ENCODE results near the gene BACH2.

Gene BACH2

DNA sequence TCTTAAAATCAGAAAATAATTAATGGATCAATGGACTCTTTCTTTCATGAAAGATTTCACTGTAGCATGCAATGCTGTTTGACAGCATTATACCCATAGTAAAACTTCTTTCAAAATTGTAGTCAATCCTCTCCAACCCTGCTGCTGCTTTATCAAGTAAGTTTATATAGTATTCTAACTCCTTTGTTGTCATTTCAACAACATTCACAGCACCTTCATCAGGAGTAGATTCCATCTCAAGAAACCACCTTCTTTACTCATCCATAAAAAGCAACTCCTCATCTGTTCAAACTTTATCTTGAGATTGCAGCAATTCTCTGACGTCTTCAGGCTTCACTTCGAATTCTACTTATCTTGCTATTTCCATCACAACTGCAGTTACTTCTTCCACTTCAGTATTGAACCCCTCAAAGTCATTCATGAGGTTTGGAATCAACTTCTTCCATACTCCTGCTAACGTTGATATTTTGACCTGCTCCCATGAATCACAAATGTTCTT is 26.4 kb upstream of the BACH2 start:
- Histone ChIP-seq H3K27me3 (ENCODE audit: control insufficient read depth, low read length) (no peaks in the 10 kb centered on the region), H3K4me2 (ENCODE audit: low read length) (no peak overlapping the region), H3K4me1 (ENCODE audit: control insufficient read depth, low read length) (peaks cover 73% of the 10 kb centered on the region), H3K9me3 (ENCODE audit: control insufficient read depth, insufficient read depth, low read length) (no peaks in the 10 kb centered on the region), H3K4me3 (ENCODE audit: low read length) (no peak overlapping the region), H3K36me3 (ENCODE audit: control insufficient read depth, low read length) (peaks cover 94% of the 10 kb centered on the region), H3K79me2 (ENCODE audit: control insufficient read depth, low read length) (peaks cover 68% of the 10 kb centered on the region), H4K20me1 (ENCODE audit: control insufficient read depth, insufficient read depth, low read depth, low read length) (no peaks in the 10 kb centered on the region), H3F3A (ENCODE audit: control insufficient read depth, insufficient read depth) (peaks cover 6% of the 10 kb centered on the region; the same call in 1 of the 2 replicates), H3K27ac (ENCODE audit: low read depth, low read length) (no peak overlapping the region), H3K9me2 (replicated peaks; ENCODE audit: control insufficient read depth, low read length) (no peaks in the 10 kb centered on the region)
- TF ChIP-seq EZH2phosphoT487 (IDR thresholded peaks at IDR 0.05; ENCODE audit: borderline replicate concordance, low read length) = no peak
- TF ChIP-seq, protein P1, sequence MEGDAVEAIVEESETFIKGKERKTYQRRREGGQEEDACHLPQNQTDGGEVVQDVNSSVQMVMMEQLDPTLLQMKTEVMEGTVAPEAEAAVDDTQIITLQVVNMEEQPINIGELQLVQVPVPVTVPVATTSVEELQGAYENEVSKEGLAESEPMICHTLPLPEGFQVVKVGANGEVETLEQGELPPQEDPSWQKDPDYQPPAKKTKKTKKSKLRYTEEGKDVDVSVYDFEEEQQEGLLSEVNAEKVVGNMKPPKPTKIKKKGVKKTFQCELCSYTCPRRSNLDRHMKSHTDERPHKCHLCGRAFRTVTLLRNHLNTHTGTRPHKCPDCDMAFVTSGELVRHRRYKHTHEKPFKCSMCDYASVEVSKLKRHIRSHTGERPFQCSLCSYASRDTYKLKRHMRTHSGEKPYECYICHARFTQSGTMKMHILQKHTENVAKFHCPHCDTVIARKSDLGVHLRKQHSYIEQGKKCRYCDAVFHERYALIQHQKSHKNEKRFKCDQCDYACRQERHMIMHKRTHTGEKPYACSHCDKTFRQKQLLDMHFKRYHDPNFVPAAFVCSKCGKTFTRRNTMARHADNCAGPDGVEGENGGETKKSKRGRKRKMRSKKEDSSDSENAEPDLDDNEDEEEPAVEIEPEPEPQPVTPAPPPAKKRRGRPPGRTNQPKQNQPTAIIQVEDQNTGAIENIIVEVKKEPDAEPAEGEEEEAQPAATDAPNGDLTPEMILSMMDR (IDR thresholded peaks at IDR 0.05; ENCODE audit: low read depth, low read length, poor library complexity, severe bottlenecking) = no peak

DNA sequence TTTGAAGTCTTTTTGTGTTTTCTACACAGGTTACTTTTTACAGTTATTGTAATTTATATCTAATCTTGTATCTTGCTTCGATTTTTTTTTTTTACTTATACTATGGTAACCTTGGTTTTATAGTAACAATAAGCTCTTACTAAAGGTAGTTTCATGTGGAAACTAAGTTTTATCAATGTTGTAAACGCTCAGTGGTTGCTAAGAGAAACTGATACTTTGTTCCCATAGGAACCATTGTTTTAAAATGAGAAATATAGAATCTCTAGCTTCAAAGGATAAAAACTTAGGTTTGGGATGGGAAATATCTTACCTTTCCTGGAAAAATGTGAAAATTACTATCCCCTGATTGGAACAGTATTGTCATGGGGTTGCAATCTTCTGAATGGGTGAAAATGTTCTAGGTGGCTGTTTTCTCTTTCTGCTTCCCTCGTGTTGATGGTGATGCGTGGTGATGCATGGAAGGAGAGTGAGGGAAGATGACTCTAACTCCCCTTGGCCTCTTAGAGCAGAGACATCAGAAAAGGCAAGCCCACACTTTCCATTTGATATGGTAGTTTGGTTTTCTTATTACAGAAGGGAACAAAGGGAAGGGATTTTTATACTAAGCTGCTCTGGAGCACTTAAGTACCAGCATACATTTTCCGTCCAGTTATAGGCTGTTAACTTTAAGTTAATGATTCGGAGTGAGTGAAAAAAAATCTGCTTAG is 23.5 kb upstream of the BACH2 start:
- Histone ChIP-seq H4K20me1 (ENCODE audit: control insufficient read depth, insufficient read depth, low read depth, low read length) (no peaks in the 10 kb centered on the region), H3K9me2 (replicated peaks; ENCODE audit: control insufficient read depth, low read length) (no peaks in the 10 kb centered on the region), H3K4me1 (ENCODE audit: control insufficient read depth, low read length) (peaks cover 74% of the 10 kb centered on the region), H3K36me3 (ENCODE audit: control insufficient read depth, low read length) (peaks cover 89% of the 10 kb centered on the region), H3K79me2 (ENCODE audit: control insufficient read depth, low read length) (peaks cover 66% of the 10 kb centered on the region), H3K27ac (ENCODE audit: low read depth, low read length) (peak overlapping the region; percentile 99), H3K9me3 (ENCODE audit: control insufficient read depth, insufficient read depth, low read length) (no peaks in the 10 kb centered on the region), H3K4me2 (ENCODE audit: low read length) (peak overlapping the region; percentile 50), H3K27me3 (ENCODE audit: control insufficient read depth, low read length) (no peaks in the 10 kb centered on the region), H3F3A (ENCODE audit: control insufficient read depth, insufficient read depth) (peaks cover 22% of the 10 kb centered on the region), H3K4me3 (ENCODE audit: low read length) (peak overlapping the region; percentile 19)
- TF ChIP-seq, protein P1 (IDR thresholded peaks at IDR 0.05; ENCODE audit: low read depth, low read length, poor library complexity, severe bottlenecking) = no peak

DNA sequence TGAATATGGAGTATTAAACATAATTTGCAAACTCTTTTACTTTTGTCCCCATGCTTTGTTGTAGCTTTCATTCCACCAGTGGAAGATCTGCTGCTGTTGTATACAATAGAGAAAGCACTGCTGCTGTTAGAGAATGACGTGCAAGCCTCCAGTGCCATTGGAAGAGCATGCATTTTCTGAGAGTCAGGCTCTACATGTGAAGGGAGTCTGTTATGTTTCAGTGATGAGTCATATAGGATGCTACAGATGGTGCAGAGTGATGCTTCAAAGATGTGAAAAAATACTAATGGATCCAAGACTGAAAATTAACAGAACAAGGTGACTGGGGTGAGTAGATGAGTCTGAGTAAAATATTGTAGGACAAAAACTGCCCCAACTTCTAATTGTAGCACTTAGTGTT is 22.4 kb upstream of the BACH2 start:
- Histone ChIP-seq H3K27ac (ENCODE audit: low read depth, low read length) (peak overlapping the region; percentile 99), H3K4me2 (ENCODE audit: low read length) (peak overlapping the region; percentile 50), H3K79me2 (ENCODE audit: control insufficient read depth, low read length) (peaks cover 71% of the 10 kb centered on the region), H3F3A (ENCODE audit: control insufficient read depth, insufficient read depth) (peaks cover 32% of the 10 kb centered on the region), H3K9me2 (replicated peaks; ENCODE audit: control insufficient read depth, low read length) (no peaks in the 10 kb centered on the region), H3K9me3 (ENCODE audit: control insufficient read depth, insufficient read depth, low read length) (no peaks in the 10 kb centered on the region), H3K27me3 (ENCODE audit: control insufficient read depth, low read length) (no peaks in the 10 kb centered on the region), H3K36me3 (ENCODE audit: control insufficient read depth, low read length) (peaks cover 81% of the 10 kb centered on the region), H3K4me1 (ENCODE audit: control insufficient read depth, low read length) (peaks cover 82% of the 10 kb centered on the region), H4K20me1 (ENCODE audit: control insufficient read depth, insufficient read depth, low read depth, low read length) (no peaks in the 10 kb centered on the region), H3K4me3 (ENCODE audit: low read length) (peak overlapping the region; percentile 19)
- no peak for TF ChIP-seq EZH2phosphoT487 (IDR thresholded peaks at IDR 0.05; ENCODE audit: borderline replicate concordance, low read length)
- TF ChIP-seq, protein P1 (IDR thresholded peaks at IDR 0.05; ENCODE audit: low read depth, low read length, poor library complexity, severe bottlenecking) = no peak
